ENCODE data around the gene CAVIN3. TPM values are rescaled to one million over a fixed set of nuclear protein-coding genes. Genes with fewer than 3 reads are reported as not detected.

CAVIN3 gene
- total RNA-seq, 4 donors from 2014 or later, result 172 to 298 (median 264) TPM

GRCh38 chr11:6319001-6319703, 1.1 kb downstream of the CAVIN3 start:
- Histone ChIP-seq H3K27ac (replicated peaks in 1 of 4) (peak overlapping the region; percentile 98 to 99 (median 98)), H3K4me1 (peaks cover 37 to 63% (median 59%) of the 10 kb centered on the region in 4 donors), H3K36me3 (no peaks in the 10 kb centered on the region), H3K4me3 (peak overlapping the region; percentile 66 to 84 (median 74)), H3K9me3 (no peaks in the 10 kb centered on the region), H3K27me3 (no peaks in the 10 kb centered on the region)
- TF ChIP-seq EP300 (IDR thresholded peaks at IDR 0.05), result no peak
- TF ChIP-seq POLR2AphosphoS5 (IDR thresholded peaks at IDR 0.05), result peak; percentile 81 to 87
- DNase-seq (ENCODE audit: extremely low spot score), result no peak
- WGBS, result 6% methylated on average over 15 of the region's 37 CpGs
- intact Hi-C loops (cut with DNase I), result loop anchor here (5.0 kb wide), 3 partner anchors 33 to 87 kb away; partner anchors contain the start of gene FHIP1B

GRCh38 chr11:6318204-6318603, 2.1 kb downstream of the CAVIN3 start:
- H3K9me3 ChIP-seq, result no peaks in the 10 kb centered on the region
- H3K27me3 ChIP-seq, result no peaks in the 10 kb centered on the region
- H3K4me1 ChIP-seq, result peaks cover 37 to 62% (median 58%) of the 10 kb centered on the region in 4 donors
- no peaks in the 10 kb centered on the region for H3K36me3 ChIP-seq
- H3K4me3 ChIP-seq, result peak overlapping the region; percentile 66 to 84 (median 74)
- DNase-seq (ENCODE audit: extremely low spot score), result no peak
- 51% methylated on average over 4 of the region's 4 CpGs for WGBS
- H3K27ac ChIP-seq (replicated peaks in 1 of 4), result peak overlapping the region; percentile 98 to 99 (median 98)
- intact Hi-C loops (cut with DNase I), result loop anchor here (5.0 kb wide), 3 partner anchors 34 to 86 kb away; partner anchors contain the start of gene FHIP1B
- TF ChIP-seq, protein P1, sequence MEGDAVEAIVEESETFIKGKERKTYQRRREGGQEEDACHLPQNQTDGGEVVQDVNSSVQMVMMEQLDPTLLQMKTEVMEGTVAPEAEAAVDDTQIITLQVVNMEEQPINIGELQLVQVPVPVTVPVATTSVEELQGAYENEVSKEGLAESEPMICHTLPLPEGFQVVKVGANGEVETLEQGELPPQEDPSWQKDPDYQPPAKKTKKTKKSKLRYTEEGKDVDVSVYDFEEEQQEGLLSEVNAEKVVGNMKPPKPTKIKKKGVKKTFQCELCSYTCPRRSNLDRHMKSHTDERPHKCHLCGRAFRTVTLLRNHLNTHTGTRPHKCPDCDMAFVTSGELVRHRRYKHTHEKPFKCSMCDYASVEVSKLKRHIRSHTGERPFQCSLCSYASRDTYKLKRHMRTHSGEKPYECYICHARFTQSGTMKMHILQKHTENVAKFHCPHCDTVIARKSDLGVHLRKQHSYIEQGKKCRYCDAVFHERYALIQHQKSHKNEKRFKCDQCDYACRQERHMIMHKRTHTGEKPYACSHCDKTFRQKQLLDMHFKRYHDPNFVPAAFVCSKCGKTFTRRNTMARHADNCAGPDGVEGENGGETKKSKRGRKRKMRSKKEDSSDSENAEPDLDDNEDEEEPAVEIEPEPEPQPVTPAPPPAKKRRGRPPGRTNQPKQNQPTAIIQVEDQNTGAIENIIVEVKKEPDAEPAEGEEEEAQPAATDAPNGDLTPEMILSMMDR (IDR thresholded peaks at IDR 0.05), result no peak
- no peak for TF ChIP-seq EP300 (IDR thresholded peaks at IDR 0.05)
- no peak for TF ChIP-seq POLR2A (IDR thresholded peaks at IDR 0.05; ENCODE audit: low read depth)
- TF ChIP-seq POLR2AphosphoS5 (IDR thresholded peaks at IDR 0.05), result no peak

DNA sequence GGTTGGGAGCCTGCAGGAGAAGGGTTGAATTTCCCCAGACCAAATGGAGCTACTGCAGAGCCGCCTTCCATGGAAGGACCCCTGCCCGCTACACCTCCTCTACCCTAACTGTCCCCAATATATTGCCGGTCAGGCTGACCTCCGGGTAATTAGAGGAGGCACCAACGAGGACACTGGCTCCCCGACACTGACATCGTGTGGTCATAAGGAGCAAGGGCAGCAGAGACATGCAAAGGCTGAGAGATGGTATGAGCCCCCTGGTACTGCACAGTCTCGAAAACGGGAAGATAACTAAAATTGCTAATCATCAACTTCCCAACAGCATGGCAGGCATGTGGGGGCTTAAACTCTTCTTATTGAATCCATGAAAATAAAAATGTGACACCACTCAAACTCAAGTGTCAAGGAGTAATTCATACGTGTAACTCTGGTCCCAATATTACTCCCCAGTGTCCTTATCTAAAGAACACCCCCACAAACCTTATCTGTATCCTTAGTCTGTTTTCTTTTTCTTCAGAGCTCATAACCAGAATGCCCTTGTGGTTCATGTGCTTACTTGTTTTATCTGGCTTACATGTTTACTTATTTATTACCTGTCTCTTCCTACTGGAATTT, 4.4 kb downstream of the CAVIN3 start:
- intact Hi-C loops (cut with DNase I), result loop anchor here (5.0 kb wide), 3 partner anchors 36 to 84 kb away; partner anchors contain the start of gene FHIP1B
- Histone ChIP-seq H3K9me3 (no peaks in the 10 kb centered on the region), H3K27ac (replicated peaks in 1 of 4) (peak overlapping the region in 3 of 4 donors; percentile 37 to 99 (median 98)), H3K4me1 (peaks cover 24 to 39% (median 38%) of the 10 kb centered on the region in 4 donors), H3K4me3 (peak overlapping the region in 3 of 4 donors; percentile 16 to 43 (median 20)), H3K36me3 (no peaks in the 10 kb centered on the region), H3K27me3 (no peaks in the 10 kb centered on the region)
- TF ChIP-seq, protein P1 (IDR thresholded peaks at IDR 0.05), result peak; percentile 84 to 94 (median 84)
- no peak for TF ChIP-seq EP300 (IDR thresholded peaks at IDR 0.05)
- TF ChIP-seq POLR2AphosphoS5 (IDR thresholded peaks at IDR 0.05), result peak in 1 of 2 donors; percentile 15
- no peak for DNase-seq (ENCODE audit: extremely low spot score)
- WGBS, result 4% methylated on average over 5 of the region's 10 CpGs

GRCh38 chr11:6312106-6312505, 8.2 kb downstream of the CAVIN3 start:
- H3K27ac ChIP-seq (replicated peaks in 1 of 4), result no peak overlapping the region
- WGBS, result 87% methylated on average over 3 of the region's 3 CpGs
- no peaks in the 10 kb centered on the region for H3K9me3 ChIP-seq
- no peak for DNase-seq (ENCODE audit: extremely low spot score)
- no peak for TF ChIP-seq POLR2A (IDR thresholded peaks at IDR 0.05; ENCODE audit: low read depth)
- TF ChIP-seq EP300 (IDR thresholded peaks at IDR 0.05), result no peak
- TF ChIP-seq, protein P1 (IDR thresholded peaks at IDR 0.05), result no peak
- TF ChIP-seq POLR2AphosphoS5 (IDR thresholded peaks at IDR 0.05), result no peak
- H3K4me3 ChIP-seq, result no peak overlapping the region
- peaks cover 0 to 12% (median 8%) of the 10 kb centered on the region in 4 donors for H3K4me1 ChIP-seq
- H3K36me3 ChIP-seq, result no peaks in the 10 kb centered on the region
- intact Hi-C loops (cut with DNase I), result no loop called here
- H3K27me3 ChIP-seq, result no peaks in the 10 kb centered on the region

GRCh38 chr11:6307876-6308275, 12.4 kb downstream of the CAVIN3 start:
- no peak for TF ChIP-seq POLR2AphosphoS5 (IDR thresholded peaks at IDR 0.05)
- TF ChIP-seq POLR2A (IDR thresholded peaks at IDR 0.05; ENCODE audit: low read depth), result no peak
- TF ChIP-seq, protein P1 (IDR thresholded peaks at IDR 0.05), result no peak
- TF ChIP-seq EP300 (IDR thresholded peaks at IDR 0.05), result no peak
- H3K4me3 ChIP-seq, result no peak overlapping the region
- no peaks in the 10 kb centered on the region for H3K36me3 ChIP-seq
- WGBS, result 60% methylated on average over 8 of the region's 8 CpGs
- intact Hi-C loops (cut with DNase I), result no loop called here
- no peaks in the 10 kb centered on the region for H3K9me3 ChIP-seq
- no peak for DNase-seq (ENCODE audit: extremely low spot score)
- no peaks in the 10 kb centered on the region for H3K27me3 ChIP-seq
- H3K4me1 ChIP-seq, result no peaks in the 10 kb centered on the region
- no peak overlapping the region for H3K27ac ChIP-seq (replicated peaks in 1 of 4)
